Mesodermal cell (in vitro differentiated cells): ENCODE data around the gene RNASE12. TPM values are rescaled to one million over a fixed set of nuclear protein-coding genes. Genes with fewer than 3 reads are reported as not detected.
A peak's percentile ranks its signal among the peaks of the same experiment; 100 is the strongest.

ENCODE experiments used
- H3K27ac ChIP-seq: 2 replicates; pipeline ENCODE4 v1.7.0; 2013; ENCODE audit warnings: mild to moderate bottlenecking, low read depth, low read length, moderate library complexity; ENCODE audit not compliant: severe bottlenecking
- H3K36me3 ChIP-seq: 2 replicates; pipeline ENCODE4 v1.7.1; 2013; ENCODE audit warnings: mild to moderate bottlenecking, low read length, moderate library complexity; ENCODE audit not compliant: control insufficient read depth, insufficient read depth
- H3K4me1 ChIP-seq: one replicate; pipeline ENCODE4 v1.7.1; 2013; ENCODE audit warnings: mild to moderate bottlenecking, low read length; ENCODE audit not compliant: insufficient read depth, control insufficient read depth, poor library complexity, severe bottlenecking
- H3K4me3 ChIP-seq: 2 replicates; pipeline ENCODE4 v1.7.0; 2013; ENCODE audit warnings: low read length, control low read depth, mild to moderate bottlenecking; ENCODE audit not compliant: insufficient read depth, poor library complexity, severe bottlenecking; ENCODE audit errors: extremely low read depth
- H3K9me3 ChIP-seq: 2 replicates; pipeline ENCODE4 v1.7.1; 2013; ENCODE audit warnings: mild to moderate bottlenecking, low read length, moderate library complexity; ENCODE audit not compliant: control insufficient read depth
- WGBS, 2 experiments: methylation state at CpG; one replicate each; pipeline ENCODE4 v1.1.5; 2013; ENCODE audit warnings: missing lambda C conversion rate in 2 of 2; ENCODE audit not compliant: insufficient coverage in 2 of 2; 5-methylcytosine and 5-hydroxymethylcytosine counted together
- polyA plus RNA-seq, 2 experiments: library from polyadenylated mRNA; stranded (reverse); fragments of 50-300 nt; gene quantifications; one replicate each; pipeline ENCODE4 v1.2.3, GENCODE V29; 2013

RNASE12 gene
- not detected for polyA plus RNA-seq (2013, experiment 1 of 2)
- polyA plus RNA-seq (2013, experiment 2 of 2) = not detected

GRCh38 chr14:20591235-20591634 lies at the start of gene RNASE12:
Gene RNASE12, minus strand, starts transcription at chr14:20591376. Its CDS starts 653 bp downstream, at chr14:20590723.
- no peaks in the 10 kb centered on the region for H3K36me3 ChIP-seq
- no peaks in the 10 kb centered on the region for H3K4me1 ChIP-seq
- WGBS, 2 experiments = 79 to 90% methylated on average over 3 to 4 of the region's 4 CpGs
- no peak within 1 kb of the TSS for H3K27ac ChIP-seq
- H3K9me3 ChIP-seq = no peaks in the 10 kb centered on the region
- no peak within 1 kb of the TSS for H3K4me3 ChIP-seq

- Histone ChIP-seq H3K9me3 (no peaks in the 10 kb centered on the region), H3K36me3 (no peaks in the 10 kb centered on the region), H3K4me3 (peak overlapping the region; percentile 54), H3K4me1 (peaks cover 4% of the 10 kb centered on the region), H3K27ac (no peak overlapping the region)
- WGBS, 2 experiments = 2 to 6% methylated on average over 31 to 33 of the region's 45 CpGs
Measured at GRCh38 chr14:20632831-20633691, 41.9 kb upstream of the RNASE12 start.

GRCh38 chr14:20632448-20632830 lies 41.3 kb upstream of the RNASE12 start:
- H3K36me3 ChIP-seq = no peaks in the 10 kb centered on the region
- H3K4me1 ChIP-seq = peaks cover 9% of the 10 kb centered on the region
- WGBS, 2 experiments = 0 to 1% methylated on average over 13 to 15 of the region's 19 CpGs

GRCh38 chr14:20631880-20632389 lies 40.8 kb upstream of the RNASE12 start:
- peak overlapping the region; percentile 54 for H3K4me3 ChIP-seq
- H3K4me1 ChIP-seq = peaks cover 10% of the 10 kb centered on the region
- 0% methylated on average over 13 of the region's 18 CpGs for WGBS, 2 experiments
- no peaks in the 10 kb centered on the region for H3K36me3 ChIP-seq
- no peak overlapping the region for H3K27ac ChIP-seq
- H3K9me3 ChIP-seq = no peaks in the 10 kb centered on the region

More at GRCh38 chr14:20632448-20632830, 41.3 kb upstream of the RNASE12 start:
- Histone ChIP-seq H3K9me3 (no peaks in the 10 kb centered on the region), H3K27ac (no peak overlapping the region), H3K4me3 (peak overlapping the region; percentile 54)

- peak overlapping the region; percentile 54 for H3K4me3 ChIP-seq
- no peaks in the 10 kb centered on the region for H3K9me3 ChIP-seq
- no peak overlapping the region for H3K27ac ChIP-seq
- no peaks in the 10 kb centered on the region for H3K36me3 ChIP-seq
- 0% methylated on average over 3 to 4 of the region's 19 CpGs for WGBS, 2 experiments
- H3K4me1 ChIP-seq = peaks cover 17% of the 10 kb centered on the region
Measured at GRCh38 chr14:20631023-20631879, 40.1 kb upstream of the RNASE12 start.

GRCh38 chr14:20630340-20631022 lies 39.3 kb upstream of the RNASE12 start:
- Histone ChIP-seq H3K9me3 (no peaks in the 10 kb centered on the region), H3K27ac (no peak overlapping the region), H3K4me3 (peak overlapping the region; percentile 54), H3K4me1 (peaks cover 17% of the 10 kb centered on the region), H3K36me3 (no peaks in the 10 kb centered on the region)
- WGBS, 2 experiments = 1 to 4% methylated on average over 15 to 21 of the region's 23 CpGs

GRCh38 chr14:20628063-20628854 lies 37.1 kb upstream of the RNASE12 start:
- peaks cover 17% of the 10 kb centered on the region for H3K4me1 ChIP-seq
- no peaks in the 10 kb centered on the region for H3K36me3 ChIP-seq
- no peak overlapping the region for H3K4me3 ChIP-seq
- no peaks in the 10 kb centered on the region for H3K9me3 ChIP-seq
- 30 to 35% methylated on average over 8 of the region's 10 CpGs for WGBS, 2 experiments
- peak overlapping the region; percentile 8 for H3K27ac ChIP-seq

- Histone ChIP-seq H3K36me3 (no peaks in the 10 kb centered on the region), H3K27ac (peak overlapping the region; percentile 8), H3K9me3 (no peaks in the 10 kb centered on the region), H3K4me3 (no peak overlapping the region), H3K4me1 (peaks cover 17% of the 10 kb centered on the region)
- WGBS, 2 experiments = 57 to 58% methylated on average over 2 to 3 of the region's 5 CpGs
Measured at GRCh38 chr14:20627346-20628027, 36.3 kb upstream of the RNASE12 start.

- WGBS, 2 experiments = 55 to 69% methylated on average over 9 to 10 of the region's 12 CpGs
- H3K27ac ChIP-seq = no peak overlapping the region
- H3K9me3 ChIP-seq = no peaks in the 10 kb centered on the region
- peaks cover 17% of the 10 kb centered on the region for H3K4me1 ChIP-seq
- H3K4me3 ChIP-seq = peak overlapping the region; percentile 18
- no peaks in the 10 kb centered on the region for H3K36me3 ChIP-seq
Measured at GRCh38 chr14:20626274-20626673, 35.1 kb upstream of the RNASE12 start.
